ENCODE results near the gene ASPHD2.
"Not testable (repeated sequence)": the region's sequence is repeated elsewhere in the genome, so short reads cannot be mapped to it uniquely, and the experiment has no call there.

ASPHD2 gene

DNA sequence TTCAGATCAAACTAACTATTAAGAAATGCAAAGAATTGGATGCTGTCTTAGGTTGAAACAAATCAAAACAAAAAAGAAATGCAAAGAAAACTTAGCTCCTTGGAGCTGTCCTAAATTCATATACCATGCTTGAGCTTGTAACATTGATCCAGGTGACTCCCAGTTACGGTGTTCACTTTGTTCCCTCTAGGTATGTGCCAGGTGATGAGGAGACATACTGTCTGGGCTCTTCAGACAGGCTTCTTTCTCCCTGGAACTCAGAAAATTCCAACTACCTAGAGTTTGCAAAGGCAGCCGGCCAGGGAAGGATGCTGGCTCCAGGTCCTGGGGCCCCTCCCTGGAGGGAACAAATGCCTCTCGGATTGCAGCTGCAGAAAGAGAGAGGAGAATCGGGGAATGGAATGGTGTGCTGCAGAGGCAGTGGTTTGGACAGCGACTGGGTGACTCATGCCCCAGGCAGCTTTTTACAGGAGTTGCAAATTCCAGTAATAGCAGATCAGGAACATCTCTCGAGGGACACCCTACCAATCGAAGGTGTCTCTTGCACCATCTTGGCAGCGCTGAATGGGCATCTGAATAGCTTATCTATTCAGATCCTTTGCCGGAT is 12.3 kb upstream of the ASPHD2 start:
- no peak for DNase-seq

DNA sequence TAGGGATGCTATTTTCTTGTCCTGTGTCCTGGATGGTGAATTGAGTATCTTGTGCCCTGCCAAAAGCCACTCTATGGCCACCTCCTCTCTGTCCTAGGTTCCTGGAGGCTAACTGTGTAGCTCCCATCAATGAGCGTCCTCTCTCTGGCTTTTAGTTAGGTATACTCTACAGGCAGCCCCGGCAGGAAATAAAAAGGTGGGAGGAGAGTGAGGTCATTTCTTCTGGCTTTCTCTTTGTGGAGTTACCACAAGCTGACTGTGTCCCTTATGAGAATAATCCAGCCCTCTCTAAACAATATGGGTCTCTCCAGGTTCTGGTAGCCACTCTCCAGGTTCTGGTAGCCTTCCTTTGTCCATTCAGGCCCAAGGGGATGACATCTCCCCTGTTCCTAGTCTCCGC is 11.7 kb upstream of the ASPHD2 start:
- no peak for DNase-seq

DNA sequence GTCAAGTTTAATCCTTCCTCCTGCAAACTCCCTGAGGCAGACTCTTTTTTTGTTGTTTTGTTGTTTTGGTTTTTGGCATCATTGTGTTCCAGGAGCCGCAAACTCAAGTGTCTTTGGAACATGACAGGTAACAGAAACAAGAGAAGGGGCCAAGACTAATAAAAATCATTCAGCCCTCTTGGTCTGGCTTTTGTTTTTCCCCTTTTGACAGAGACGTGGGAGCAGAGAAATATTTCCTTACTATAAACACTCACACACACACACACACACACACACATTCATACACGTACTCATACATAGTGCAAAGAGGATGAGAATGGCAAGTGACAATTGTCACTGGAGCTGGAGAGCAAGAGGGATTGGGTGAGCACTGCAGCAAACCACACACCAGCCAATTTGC is 10.4 kb upstream of the ASPHD2 start:
- DNase-seq: no peak

DNA sequence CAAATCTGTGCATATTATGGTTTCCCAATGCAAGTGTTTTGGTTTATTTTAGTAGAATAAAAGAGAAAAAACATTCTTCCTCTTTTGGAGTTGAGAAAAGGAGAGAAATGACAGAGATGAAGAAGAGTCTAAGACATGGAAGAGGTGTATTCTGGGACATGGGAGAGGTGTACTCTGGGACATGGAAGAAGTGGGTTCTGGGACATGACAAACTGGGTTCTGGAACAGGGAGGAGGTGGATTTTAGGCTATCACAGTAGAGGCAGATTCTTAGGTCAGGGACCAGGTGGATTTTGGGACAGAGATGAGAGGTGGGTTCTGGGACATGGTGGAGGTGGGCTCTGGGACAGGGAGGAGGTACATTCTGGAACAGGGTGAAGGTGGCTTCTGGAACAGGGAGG is 2.1 kb upstream of the ASPHD2 start:
- no peak for DNase-seq

DNA sequence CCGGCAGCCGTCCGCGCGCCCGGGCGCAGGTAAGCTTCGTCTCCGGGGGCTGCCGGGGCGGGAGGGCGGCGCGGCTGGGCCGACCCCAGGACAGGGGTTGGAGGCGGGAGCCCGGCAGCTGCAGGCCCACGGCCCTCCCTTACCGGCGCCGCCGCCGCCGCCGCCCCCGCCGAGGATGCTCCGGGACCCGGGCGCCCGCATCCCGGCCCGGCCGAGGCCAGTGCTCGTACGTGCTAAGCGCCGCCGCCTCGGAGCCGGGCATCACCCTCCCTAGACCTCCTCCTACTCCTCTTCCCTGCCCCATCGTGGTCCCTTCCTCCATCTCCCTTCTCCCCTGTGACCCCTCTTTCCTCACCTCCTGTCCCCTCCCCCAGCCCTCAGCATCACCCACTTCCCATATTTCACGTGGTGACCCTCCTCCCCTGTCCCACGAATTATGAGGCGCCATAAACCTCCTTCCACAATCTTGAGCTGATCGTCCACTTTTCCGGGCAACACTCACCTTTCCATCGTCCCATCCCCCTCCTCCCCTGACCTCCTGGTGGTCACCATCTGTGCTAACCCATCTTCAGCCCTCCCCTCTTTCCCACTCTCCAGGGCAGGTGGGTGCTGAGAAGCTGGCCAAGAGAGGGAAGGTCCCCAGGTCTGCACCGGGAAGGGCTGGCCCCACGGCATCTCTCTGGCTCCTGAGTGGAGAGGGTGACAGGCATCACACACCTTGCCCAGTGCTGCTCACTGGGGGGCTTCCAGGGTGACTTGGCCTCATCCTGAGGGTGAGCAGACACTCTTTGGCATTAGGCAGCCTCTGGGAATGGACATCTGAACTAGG is 612 bp downstream of the ASPHD2 start:
- no peak for DNase-seq

DNA sequence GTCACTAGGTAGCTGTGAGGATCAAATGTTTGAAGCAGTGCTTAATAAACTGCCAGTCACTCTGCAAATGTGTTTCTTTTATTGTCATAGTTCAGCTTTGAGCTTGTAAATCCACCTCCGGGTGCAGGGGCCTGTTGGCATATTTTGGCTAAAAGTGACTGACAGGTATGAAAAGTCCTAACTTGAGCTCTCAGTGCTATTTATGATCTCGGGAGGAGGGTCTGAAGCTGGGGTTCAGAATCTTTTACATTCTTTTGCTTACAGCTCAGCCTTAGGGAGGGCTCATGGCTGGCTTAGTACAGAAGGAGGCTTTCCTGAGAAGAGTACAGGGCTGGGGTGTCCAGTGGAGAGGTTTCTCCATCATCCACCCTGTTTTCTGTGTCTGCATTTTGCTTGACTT is 1.5 kb downstream of the ASPHD2 start:
- no peak for DNase-seq

DNA sequence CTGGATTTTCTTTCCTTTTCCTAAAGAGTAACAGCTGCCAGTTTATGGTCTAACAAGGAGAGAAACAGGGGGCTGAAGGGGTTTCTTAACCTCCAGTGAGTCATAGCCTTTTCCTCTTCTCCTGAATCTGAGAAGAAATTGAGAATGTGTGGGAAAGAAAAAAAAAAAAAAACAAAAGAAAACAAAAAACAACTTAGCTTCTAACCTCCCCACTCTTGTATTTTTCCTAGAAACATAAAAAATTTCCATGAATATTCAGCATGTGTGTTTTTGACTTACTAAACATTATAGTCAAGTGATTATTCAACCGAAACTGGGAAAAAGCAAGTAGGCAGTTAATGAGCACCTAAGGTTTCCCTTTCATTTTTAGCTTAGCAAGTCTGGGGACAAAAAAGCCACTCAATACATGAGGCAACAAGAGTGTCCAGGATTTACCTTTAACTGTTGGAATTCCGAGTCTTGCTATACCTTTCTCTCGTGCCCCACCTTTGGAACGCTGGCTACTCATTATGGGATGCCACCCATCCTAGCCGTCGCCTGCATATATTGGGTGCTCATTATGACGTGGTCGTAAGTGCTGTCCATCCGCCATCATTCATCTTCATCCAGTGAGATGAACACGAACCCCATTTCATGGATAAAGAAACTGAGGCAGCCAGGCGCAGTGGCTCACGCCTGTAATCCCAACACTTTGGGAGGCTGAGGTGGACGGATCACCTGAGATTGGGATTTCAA is 2.4 kb downstream of the ASPHD2 start:
- no peak for DNase-seq

DNA sequence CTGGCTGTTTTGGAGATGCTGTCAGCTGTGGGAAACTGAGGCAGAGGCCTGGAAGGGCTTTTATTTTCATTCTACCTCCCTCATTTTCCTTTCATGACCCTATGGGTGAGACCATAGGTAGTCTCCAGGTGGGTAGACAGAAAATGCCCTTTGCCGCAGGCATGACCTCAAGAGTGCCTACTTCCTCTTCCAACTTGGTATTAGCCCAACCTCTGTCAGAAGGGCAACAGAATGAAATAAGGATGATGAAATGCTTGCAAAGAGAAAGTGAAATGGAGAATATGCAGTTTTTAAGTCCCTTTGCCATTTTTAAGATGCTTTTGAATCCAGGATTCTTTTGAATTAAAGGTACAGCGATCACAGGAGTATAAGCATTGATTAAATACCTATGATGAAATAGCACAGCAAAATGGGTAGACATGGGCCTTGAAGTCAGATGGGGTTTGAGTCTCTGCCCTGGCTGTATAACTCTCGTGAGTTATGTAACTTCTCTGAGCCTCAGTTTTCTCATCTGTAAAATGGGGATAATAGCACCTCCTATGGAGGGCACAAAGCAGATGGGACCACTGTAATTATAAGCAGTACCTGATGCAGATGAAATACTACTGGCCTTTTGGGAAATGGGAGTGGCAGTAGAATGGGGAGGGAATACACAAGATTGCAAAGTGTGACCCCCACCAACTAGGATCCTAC is 3.7 kb downstream of the ASPHD2 start:
- DNase-seq: no peak

DNA sequence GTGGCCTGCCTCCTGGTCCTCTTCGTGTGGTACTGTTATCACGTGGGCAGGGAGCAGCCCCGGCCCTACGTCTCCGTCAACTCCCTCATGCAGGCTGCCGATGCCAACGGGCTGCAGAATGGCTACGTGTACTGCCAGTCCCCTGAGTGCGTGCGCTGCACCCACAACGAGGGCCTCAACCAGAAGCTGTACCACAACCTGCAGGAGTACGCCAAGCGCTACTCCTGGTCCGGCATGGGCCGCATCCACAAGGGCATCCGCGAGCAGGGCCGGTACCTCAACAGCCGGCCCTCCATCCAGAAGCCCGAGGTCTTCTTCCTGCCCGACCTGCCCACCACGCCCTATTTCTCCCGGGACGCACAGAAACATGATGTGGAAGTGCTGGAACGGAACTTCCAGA is 4.7 kb downstream of the ASPHD2 start:
- no peak for DNase-seq

DNA sequence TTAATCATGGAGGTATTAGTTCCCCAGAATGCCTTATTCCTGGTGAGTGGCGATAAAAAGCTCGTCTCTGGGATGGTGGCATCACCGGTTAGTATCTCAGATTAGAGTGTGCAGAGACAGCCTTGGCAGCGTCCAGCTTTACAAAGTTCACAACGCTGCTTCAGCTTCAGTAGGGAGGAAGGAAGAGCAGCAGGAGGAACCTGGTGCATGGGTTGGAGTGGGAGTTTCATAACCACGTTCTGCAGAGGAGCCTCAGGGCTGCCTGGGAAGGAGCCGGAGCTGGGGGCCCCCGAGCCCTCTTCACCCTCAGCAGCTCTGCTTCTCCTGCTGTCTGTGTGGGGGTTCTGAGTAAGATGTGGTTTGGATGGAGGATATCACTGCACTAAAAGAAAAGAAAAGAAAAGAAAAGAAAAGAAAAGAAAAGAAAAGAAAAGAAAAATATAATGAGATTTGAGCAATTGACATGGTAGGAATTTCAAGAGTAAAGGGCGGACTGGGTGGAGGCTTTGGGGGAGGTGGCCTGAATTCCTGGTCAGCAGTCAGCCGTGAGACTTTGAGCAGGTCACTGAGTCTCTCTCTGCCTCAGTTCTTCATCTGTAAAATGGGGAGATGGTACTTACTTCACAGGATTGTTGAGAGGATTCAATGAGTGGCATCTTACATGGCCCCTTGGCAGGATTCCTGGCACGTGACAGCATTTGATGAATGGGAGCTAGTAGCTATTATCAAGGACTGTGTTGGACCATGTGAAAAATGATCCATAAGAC is 6.5 kb downstream of the ASPHD2 start:
- DNase-seq: no peak

DNA sequence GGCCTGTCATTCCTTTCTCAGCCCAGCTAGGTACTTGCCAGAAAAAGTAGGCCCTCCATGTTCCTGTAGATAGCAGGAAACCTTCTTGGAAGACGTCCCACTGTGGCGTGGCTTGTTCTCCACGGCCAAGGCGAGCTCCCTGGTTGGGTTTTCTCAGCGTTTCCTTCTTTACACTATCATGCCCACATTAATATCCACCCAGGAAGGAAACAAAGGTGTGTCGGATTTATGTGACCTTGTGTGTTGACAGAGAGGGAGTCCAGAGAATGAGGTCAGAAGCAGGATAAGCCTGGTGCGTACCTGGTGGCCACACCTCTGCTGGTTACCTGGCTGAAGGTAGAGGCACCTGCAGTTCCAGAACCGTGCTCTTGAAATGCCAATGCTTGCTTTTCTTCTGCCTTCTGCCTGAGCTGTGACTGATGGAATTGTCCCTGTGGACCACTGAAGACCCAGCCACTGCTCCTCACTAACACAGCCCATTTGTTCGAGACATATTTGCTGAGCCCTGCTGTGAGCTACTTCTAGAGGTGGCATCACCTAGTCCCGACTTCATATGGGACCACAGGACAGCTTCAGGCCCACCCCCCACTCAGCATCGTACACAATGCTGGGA is 7.9 kb downstream of the ASPHD2 start:
- DNase-seq: no peak

DNA sequence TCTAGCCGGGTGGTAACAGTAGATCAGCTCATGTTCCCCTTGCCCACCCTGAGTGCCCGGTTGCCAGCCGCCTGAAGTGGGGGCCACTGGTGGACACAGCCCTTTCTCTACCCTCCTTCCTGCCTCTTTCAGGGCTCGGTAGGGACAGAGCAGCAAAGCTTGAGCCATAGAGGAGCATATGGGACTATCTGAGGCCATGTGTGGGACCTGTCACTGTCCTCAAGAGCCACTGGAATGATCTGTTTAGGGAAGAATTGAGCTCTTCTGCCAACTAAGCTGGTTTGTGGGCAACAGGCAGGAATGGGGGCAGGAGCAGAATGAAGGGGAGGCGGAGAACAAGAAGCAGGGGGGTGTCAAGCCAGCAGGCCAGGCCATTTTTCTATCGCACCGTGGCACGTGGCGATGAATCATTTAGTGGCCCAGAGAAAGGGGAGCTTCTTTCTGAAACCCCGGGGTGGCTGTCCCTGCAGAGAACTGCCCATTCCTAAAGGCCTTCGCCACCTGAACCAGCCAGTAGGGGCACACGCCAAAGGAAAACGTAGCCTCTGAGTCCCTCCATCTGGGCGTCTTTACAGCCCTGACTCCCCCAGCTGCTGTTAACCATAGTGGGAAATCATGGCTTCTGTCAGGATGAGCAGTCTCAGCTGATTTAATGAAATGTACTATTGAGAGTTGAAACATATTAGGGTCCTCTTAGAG is 8.8 kb downstream of the ASPHD2 start:
- DNase-seq: no peak

DNA sequence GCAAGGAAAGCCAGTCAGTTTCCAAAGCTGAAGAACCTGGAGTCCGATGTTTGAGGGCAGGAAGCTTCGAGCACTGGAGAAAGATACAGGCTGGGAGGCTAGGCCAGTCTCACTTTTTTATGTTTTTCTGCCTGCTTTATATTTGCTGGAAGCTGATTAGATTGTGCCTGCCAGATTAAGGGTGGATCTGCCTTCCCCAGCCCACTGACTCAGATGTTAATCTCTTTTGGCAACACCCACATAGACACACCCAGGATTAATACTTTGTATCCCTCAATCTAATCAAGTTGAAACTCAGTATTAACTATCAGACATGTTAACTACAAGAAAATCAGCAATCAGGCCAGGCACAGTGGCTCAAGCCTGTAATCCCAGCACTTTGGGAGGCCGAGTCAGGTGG is 9.7 kb downstream of the ASPHD2 start:
- not testable (repeated sequence) for DNase-seq

DNA sequence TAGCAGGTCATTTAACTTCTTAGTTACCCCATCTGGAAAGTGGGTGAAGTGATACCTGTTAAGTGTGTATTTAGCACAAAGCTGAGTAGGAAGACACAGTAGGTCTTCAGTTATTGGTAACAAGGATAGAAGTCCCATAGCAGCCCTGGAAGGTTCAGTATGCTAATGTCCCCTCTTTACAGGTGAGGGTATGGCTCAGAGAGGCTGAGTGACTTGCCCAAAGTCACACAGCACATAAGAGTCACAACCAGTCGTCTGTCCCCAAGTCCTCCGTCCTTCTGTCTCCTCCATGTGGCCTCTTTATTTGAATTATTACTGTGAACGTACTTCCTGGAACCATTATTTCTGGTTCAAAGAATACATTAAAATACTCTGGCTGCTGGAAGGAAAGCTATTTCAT is 10.5 kb downstream of the ASPHD2 start:
- DNase-seq: no peak

DNA sequence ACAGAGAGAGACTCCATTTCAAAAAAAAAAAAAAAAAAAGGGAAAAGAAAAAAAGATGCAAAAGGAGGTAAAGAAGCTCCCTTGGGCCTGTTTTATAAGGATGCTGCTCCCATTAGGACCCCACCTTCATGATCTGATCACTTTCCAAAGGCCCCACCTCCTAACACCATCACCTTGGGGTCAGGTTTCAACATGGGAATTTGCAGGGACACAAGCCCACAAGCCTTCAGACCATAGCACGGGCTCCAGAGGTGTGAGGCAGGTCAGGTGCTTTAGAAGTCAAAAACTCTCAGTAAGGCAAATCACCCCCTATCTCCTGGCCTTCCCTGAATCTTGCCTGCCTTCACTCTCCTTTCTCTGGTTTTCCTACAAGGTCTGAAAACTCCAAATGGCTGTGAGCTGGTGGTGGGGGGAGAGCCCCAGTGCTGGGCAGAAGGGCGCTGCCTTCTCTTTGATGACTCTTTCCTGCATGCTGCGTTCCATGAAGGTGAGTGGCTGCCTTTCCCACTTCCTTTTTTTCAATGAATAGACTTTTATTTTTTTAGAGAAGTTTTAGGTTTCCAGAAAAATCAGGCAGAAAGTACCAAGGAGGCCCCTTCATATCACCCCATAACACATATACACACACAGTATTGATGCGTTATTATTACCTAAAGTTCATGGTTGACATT is 13.2 kb downstream of the ASPHD2 start:
- no peak for DNase-seq

DNA sequence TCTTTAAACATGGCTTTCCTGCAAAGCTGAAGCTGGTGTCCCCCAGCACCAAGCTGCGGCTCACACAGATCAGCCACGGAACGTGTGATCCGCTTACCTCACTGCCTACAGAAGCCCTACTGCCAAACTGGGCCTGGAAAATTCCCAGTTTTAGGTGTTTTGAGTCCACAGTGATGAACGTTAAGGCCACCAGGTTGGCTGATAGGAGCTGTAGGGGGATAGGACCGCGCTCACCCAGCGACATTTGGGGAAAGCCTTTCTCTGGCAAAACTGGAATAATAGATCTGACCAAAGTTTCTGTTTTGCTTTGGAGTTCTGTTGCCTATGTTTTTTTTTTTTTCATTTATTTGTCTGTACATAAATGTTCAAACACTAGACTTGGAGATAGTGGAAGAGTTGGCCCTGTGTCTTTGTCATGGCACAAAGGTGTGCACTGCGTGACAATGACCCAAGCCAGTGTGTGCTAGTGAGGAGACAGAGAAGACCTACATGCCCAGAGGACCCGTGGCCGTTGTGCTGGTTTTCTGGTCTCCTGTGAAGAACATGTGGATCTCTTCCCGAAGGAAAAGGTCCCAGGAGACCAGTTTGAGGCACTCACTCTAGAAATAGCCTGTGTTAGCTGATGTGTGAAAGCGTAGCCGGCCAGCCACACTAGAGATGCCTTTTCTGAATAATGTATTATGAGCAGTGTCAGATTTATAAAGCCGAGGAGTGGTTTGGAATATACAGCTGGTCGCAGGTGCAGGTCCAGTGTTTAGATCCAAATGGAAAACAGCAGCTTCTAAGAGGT is 15.0 kb downstream of the ASPHD2 start:
- peak; percentile 48 for DNase-seq

DNA sequence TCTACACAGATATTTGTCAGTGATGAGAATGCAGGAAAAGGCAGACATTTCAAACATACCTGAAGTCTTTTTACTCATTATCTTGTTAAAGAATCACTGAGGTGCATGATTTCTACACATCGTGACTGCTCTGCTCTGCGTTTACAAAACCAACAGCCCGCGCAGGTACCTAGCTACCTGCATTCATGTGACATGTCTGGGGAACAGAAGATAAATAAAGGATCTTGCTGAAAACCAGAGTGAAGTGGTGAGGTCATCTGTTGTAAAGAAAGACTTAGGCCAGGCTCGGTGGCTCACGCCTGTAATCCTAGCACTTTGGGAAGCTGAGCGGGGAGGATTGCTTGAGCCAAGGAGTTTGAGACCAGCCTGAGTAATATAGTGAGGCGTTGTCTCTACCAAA is 15.7 kb downstream of the ASPHD2 start:
- DNase-seq: no peak

DNA sequence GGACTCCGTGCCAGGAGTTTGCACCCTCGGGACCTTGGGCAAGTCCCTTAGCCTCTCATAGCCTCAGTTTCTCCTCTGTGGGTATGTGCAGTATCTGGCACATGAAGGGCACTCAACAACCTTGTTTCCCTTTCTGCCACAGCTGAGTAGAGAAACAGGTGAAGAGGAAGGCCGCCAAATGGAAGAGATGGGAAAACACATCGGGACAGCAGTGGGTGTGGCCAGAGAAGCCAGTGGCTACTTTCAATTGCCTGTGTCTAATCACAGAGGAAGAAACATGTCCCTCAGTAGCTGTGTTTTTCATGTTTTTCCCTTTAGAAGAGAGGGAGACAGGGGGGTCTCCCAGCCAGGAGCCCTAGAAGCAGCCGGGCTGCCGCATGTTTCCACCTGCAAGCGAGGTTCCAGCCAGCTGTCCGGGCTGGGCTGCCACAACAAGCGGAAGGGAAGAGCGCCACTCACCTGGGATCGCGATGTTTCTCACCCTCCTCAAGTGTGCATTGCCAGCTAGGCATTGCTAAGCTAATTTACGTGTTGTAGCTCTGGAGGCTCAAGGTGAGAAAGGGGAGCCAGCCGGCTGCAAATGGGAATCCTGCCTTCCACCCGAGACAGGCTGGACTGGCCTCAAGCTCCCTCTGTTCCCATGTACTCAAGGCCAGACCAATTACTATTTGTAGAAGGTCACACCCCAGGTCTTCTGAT is 16.7 kb downstream of the ASPHD2 start:
- DNase-seq: no peak

DNA sequence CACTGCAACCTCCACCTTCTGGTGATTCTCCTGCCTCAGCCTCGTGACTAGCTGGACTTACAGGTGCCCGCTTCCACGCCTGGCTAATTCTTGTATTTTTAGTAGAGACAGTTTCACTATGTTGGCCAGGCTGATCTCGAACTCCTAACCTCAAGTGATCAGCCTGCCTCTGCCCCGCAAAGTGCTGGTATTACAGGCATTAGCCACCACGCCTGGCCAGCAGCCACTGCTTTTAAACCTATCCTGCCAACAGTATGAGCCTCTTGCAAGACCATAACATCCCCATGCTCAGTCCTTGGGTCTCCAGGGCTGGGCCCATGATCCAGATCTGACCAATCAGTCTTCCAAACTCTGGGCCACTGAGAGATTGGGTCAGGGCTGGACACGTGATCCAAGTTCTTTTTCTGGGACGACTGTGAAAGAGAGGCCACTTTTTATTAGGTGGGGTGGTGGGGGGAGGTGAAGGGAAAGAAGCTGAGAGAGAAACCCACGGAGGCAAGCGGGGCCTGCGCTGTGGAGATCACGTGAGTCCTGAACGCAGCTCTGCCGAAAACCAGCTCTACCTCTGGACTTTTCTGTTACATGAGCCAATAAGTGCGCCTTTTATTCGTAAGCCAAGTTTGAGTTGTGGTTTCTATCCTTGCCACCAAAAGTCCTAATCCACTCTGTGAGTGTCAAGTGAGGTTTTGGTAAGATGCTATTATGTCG is 17.9 kb downstream of the ASPHD2 start:
- no peak for DNase-seq
